Mammary microvascular endothelial cell (primary cell): ENCODE results near the gene SHB. TPM values are rescaled to one million over a fixed set of nuclear protein-coding genes. Genes with fewer than 3 reads are reported as not detected.

Source experiments
- total RNA-seq: library from RNA; depleted of rRNA; stranded (reverse); fragments of >200 nt; gene quantifications from 2 replicates; pipeline ENCODE4 v1.2.3, GENCODE V29; 2015

The SHB gene
- total RNA-seq, result 26.2 and 34.1 TPM in 2 replicates

GRCh38 chr9:38068701-38069628, at the start of gene SHB:
TSS of gene SHB (minus strand) at chr9:38069227. CDS start at chr9:38068645, 582 bp downstream.

GRCh38 chr9:37903647-37904444, 165.2 kb downstream of the SHB start, which contains the start of gene SLC25A51:
TSS of gene SLC25A51 (minus strand) at chr9:37904127. CDS start at chr9:37888550, 15,577 bp downstream.

Other genes with a start within 250 kb of the SHB start
- 37.7 and 45.1 TPM in 2 replicates for gene SLC25A51, start 165.1 kb downstream of the SHB start, total RNA-seq